ENCODE measurements around the gene NPAT. TPM values are rescaled to one million over a fixed set of nuclear protein-coding genes. Genes with fewer than 3 reads are reported as not detected.

The NPAT gene
- total RNA-seq = 10 to 100 TPM in 1 of 4 donors, 1 to 10 TPM in 3; 5.4 to 10.6 (median 7.5) TPM

DNA sequence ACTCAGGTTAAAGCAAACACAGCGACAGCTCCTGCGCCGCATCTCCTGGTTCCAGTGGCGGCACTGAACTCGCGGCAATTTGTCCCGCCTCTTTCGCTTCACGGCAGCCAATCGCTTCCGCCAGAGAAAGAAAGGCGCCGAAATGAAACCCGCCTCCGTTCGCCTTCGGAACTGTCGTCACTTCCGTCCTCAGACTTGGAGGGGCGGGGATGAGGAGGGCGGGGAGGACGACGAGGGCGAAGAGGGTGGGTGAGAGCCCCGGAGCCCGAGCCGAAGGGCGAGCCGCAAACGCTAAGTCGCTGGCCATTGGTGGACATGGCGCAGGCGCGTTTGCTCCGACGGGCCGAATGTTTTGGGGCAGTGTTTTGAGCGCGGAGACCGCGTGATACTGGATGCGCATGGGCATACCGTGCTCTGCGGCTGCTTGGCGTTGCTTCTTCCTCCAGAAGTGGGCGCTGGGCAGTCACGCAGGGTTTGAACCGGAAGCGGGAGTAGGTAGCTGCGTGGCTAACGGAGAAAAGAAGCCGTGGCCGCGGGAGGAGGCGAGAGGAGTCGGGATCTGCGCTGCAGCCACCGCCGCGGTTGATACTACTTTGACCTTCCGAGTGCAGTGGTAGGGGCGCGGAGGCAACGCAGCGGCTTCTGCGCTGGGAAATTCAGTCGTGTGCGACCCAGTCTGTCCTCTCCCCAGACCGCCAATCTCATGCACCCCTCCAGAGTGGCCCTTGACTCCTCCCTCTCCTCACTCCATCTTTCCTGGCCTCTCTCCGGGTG lies at the start of gene NPAT, which contains the start of gene ATM:
Gene NPAT, minus strand, starts transcription at position 65 of the 774 bp plus-strand sequence. CDS start 102 bp downstream, outside the sequence.
Gene ATM, plus strand, starts transcription at position 494 of the 774 bp plus-strand sequence. CDS start 4,558 bp downstream, outside the sequence.
- Histone ChIP-seq H3K27me3 (no peaks in the 10 kb centered on the region), H3K27ac (peak within 1 kb of the TSS; percentile 86 to 99 (median 96)), H3K9me3 (no peaks in the 10 kb centered on the region), H3K4me1 (peaks cover 27 to 40% of the 10 kb centered on the region in 2 donors), H3K4me3 (peak within 1 kb of the TSS; percentile 59 to 92 (median 88)), H3K36me3 (no peaks in the 10 kb centered on the region)
- in situ Hi-C loops (cut with MboI; ENCODE audit: low sequenced_read_pairs in 4 of 4) = loop anchor here in 2 of 4 donors (5.0 to 10.0 kb wide), 3 partner anchors 98 to 245 kb away; partner anchors contain the start of genes ACAT1 (in 2 of the 2), C11orf65 (in 1 of the 2) and CUL5 (in 1 of the 2)
- intact Hi-C loops (cut with DNase I; ENCODE audit: low total_unique reads) = loop anchor here (1.0 to 10.0 kb wide), 7 partner anchors 101 to 768 kb away; partner anchors contain the start of genes ACAT1, ALKBH8, C11orf65 and CUL5
- peak; percentile 99 to 100 for DNase-seq
- TF ChIP-seq, protein P1, sequence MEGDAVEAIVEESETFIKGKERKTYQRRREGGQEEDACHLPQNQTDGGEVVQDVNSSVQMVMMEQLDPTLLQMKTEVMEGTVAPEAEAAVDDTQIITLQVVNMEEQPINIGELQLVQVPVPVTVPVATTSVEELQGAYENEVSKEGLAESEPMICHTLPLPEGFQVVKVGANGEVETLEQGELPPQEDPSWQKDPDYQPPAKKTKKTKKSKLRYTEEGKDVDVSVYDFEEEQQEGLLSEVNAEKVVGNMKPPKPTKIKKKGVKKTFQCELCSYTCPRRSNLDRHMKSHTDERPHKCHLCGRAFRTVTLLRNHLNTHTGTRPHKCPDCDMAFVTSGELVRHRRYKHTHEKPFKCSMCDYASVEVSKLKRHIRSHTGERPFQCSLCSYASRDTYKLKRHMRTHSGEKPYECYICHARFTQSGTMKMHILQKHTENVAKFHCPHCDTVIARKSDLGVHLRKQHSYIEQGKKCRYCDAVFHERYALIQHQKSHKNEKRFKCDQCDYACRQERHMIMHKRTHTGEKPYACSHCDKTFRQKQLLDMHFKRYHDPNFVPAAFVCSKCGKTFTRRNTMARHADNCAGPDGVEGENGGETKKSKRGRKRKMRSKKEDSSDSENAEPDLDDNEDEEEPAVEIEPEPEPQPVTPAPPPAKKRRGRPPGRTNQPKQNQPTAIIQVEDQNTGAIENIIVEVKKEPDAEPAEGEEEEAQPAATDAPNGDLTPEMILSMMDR (IDR thresholded peaks at IDR 0.05 in 4 of 5, conservative IDR thresholded peaks at IDR 0.05 in 1 of 5) = peak; percentile 38 to 77 (median 56)
- TF ChIP-seq POLR2A (IDR thresholded peaks at IDR 0.05) = peak; percentile 88 to 90
- ATAC-seq = peak; percentile 91 to 92

DNA sequence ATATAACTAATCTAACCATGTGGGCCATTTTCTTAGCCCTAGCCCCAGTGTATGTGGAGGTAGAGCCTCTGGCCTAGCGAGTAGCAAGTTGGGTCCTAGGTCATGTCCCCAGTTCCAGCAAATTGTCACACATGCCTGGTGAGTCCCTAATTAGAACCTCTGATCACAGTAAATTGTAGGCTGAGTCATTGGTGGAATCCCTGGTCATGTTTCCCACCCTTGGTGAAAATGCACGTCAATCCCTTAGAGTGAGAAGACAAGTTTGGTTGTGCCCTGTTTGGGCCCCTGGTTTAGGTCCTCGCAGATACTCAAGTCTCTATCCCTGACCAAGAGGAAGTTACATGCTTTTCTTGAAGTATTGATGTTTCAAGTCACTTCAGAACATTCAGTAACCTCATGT lies 47.1 kb upstream of the NPAT start:
- TF ChIP-seq POLR2A (IDR thresholded peaks at IDR 0.05) = no peak
- TF ChIP-seq, protein P1 (IDR thresholded peaks at IDR 0.05 in 4 of 5, conservative IDR thresholded peaks at IDR 0.05 in 1 of 5) = no peak
- Histone ChIP-seq H3K4me1 (no peaks in the 10 kb centered on the region), H3K27ac (no peak overlapping the region), H3K9me3 (peaks cover 0 to under 1% (median 0%) of the 10 kb centered on the region in 3 donors), H3K36me3 (peaks cover 0 to 45% of the 10 kb centered on the region in 2 donors), H3K27me3 (no peaks in the 10 kb centered on the region), H3K4me3 (no peak overlapping the region)
- intact Hi-C loops (cut with DNase I; ENCODE audit: low total_unique reads) (no loop called here), in situ Hi-C loops (cut with MboI; ENCODE audit: low sequenced_read_pairs in 4 of 4) (no loop called here)
- no peak for ATAC-seq
- DNase-seq = no peak

DNA sequence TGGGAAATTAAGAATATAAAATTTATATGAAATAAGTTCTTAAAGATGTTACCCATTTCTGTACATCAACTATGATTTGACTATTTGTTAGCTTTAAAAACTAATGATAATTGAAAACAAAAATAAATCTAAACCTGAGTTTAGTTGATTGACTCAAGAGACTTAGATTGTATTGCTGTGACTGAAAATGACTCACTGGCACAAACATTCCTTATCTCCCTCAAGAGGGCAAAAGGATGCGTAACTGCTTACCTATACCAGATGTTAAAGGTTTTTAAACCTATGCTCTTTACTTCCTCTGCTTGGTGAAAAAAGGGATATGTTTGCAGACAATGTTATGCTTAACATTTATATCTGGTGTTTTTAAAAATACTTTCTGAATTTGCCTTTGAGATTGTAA lies 30.7 kb upstream of the NPAT start:
- no peaks in the 10 kb centered on the region for H3K27me3 ChIP-seq
- no peak overlapping the region for H3K27ac ChIP-seq
- no peaks in the 10 kb centered on the region for H3K9me3 ChIP-seq
- DNase-seq (no peak), ATAC-seq (no peak)
- TF ChIP-seq POLR2A (IDR thresholded peaks at IDR 0.05) = no peak
- TF ChIP-seq, protein P1 (IDR thresholded peaks at IDR 0.05 in 4 of 5, conservative IDR thresholded peaks at IDR 0.05 in 1 of 5) = no peak
- H3K4me1 ChIP-seq = no peaks in the 10 kb centered on the region
- intact Hi-C loops (cut with DNase I; ENCODE audit: low total_unique reads) (no loop called here), in situ Hi-C loops (cut with MboI; ENCODE audit: low sequenced_read_pairs in 4 of 4) (no loop called here)
- H3K4me3 ChIP-seq = no peak overlapping the region
- peaks cover 0 to 86% of the 10 kb centered on the region in 2 donors for H3K36me3 ChIP-seq

DNA sequence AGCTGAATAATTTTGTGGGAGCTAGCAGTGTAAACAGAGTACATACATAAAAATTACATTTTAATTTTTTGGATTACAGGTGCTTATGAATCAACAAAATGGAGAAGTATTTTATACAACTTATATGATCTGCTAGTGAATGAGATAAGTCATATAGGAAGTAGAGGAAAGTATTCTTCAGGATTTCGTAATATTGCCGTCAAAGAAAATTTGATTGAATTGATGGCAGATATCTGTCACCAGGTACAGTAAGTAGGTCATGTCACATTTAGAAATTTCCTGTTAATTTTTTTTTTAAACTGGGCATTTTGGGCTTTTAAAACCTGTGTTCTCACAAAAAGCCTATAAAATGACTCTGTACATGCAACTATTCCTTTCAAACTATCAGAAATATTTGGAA lies 24.4 kb upstream of the NPAT start:
- H3K4me3 ChIP-seq = no peak overlapping the region
- intact Hi-C loops (cut with DNase I; ENCODE audit: low total_unique reads) = no loop called here
- in situ Hi-C loops (cut with MboI; ENCODE audit: low sequenced_read_pairs in 4 of 4) = no loop called here
- DNase-seq (no peak), ATAC-seq (no peak)
- no peak for TF ChIP-seq POLR2A (IDR thresholded peaks at IDR 0.05)
- TF ChIP-seq, protein P1 (IDR thresholded peaks at IDR 0.05 in 4 of 5, conservative IDR thresholded peaks at IDR 0.05 in 1 of 5) = no peak
- no peaks in the 10 kb centered on the region for H3K27me3 ChIP-seq
- H3K27ac ChIP-seq = no peak overlapping the region
- H3K9me3 ChIP-seq = no peaks in the 10 kb centered on the region
- H3K4me1 ChIP-seq = no peaks in the 10 kb centered on the region
- peaks cover 0 to 32% of the 10 kb centered on the region in 2 donors for H3K36me3 ChIP-seq
